ENCODE results near the gene ZMYND11.
A peak's percentile ranks its signal among the peaks of the same experiment; 100 is the strongest.

Gene ZMYND11

GRCh38 chr10:137031-137430 is 1.8 kb downstream of the ZMYND11 start:
- Histone ChIP-seq H3K4me3 (ENCODE audit: low read length) (no peak overlapping the region), H3K27me3 (ENCODE audit: control insufficient read depth, low read length) (peaks cover 69% of the 10 kb centered on the region), H3K9me2 (replicated peaks; ENCODE audit: control insufficient read depth, low read length) (no peaks in the 10 kb centered on the region), H3K79me2 (ENCODE audit: control insufficient read depth, low read length) (no peaks in the 10 kb centered on the region), H3K4me1 (ENCODE audit: control insufficient read depth, low read length) (peaks cover 7% of the 10 kb centered on the region), H3K36me3 (ENCODE audit: control insufficient read depth, low read length) (no peaks in the 10 kb centered on the region), H4K20me1 (ENCODE audit: control insufficient read depth, insufficient read depth, low read depth, low read length) (no peaks in the 10 kb centered on the region), H3K9me3 (ENCODE audit: control insufficient read depth, insufficient read depth, low read length) (0 out of 2 replicates have a peak, but pooled peaks cover 4% of the 10 kb centered on the region), H3K27ac (ENCODE audit: low read depth, low read length) (no peak overlapping the region), H3K4me2 (ENCODE audit: low read length) (no peak overlapping the region), H3F3A (ENCODE audit: control insufficient read depth, insufficient read depth) (no peaks in the 10 kb centered on the region)
- TF ChIP-seq CTCF (IDR thresholded peaks at IDR 0.05; ENCODE audit: low read depth, low read length, poor library complexity, severe bottlenecking), result peak; percentile 45
- no peak for TF ChIP-seq EZH2phosphoT487 (IDR thresholded peaks at IDR 0.05; ENCODE audit: borderline replicate concordance, low read length)

GRCh38 chr10:137606-138005 is 2.4 kb downstream of the ZMYND11 start:
- Histone ChIP-seq H3K4me2 (ENCODE audit: low read length) (no peak overlapping the region), H3K9me2 (replicated peaks; ENCODE audit: control insufficient read depth, low read length) (no peaks in the 10 kb centered on the region), H4K20me1 (ENCODE audit: control insufficient read depth, insufficient read depth, low read depth, low read length) (no peaks in the 10 kb centered on the region), H3K27me3 (ENCODE audit: control insufficient read depth, low read length) (peaks cover 71% of the 10 kb centered on the region), H3K79me2 (ENCODE audit: control insufficient read depth, low read length) (no peaks in the 10 kb centered on the region), H3K4me1 (ENCODE audit: control insufficient read depth, low read length) (peaks cover 7% of the 10 kb centered on the region), H3K9me3 (ENCODE audit: control insufficient read depth, insufficient read depth, low read length) (0 out of 2 replicates have a peak, but pooled peaks cover 4% of the 10 kb centered on the region), H3K4me3 (ENCODE audit: low read length) (no peak overlapping the region), H3K27ac (ENCODE audit: low read depth, low read length) (no peak overlapping the region), H3F3A (ENCODE audit: control insufficient read depth, insufficient read depth) (no peaks in the 10 kb centered on the region), H3K36me3 (ENCODE audit: control insufficient read depth, low read length) (no peaks in the 10 kb centered on the region)
- no peak for TF ChIP-seq EZH2phosphoT487 (IDR thresholded peaks at IDR 0.05; ENCODE audit: borderline replicate concordance, low read length)
- no peak for TF ChIP-seq CTCF (IDR thresholded peaks at IDR 0.05; ENCODE audit: low read depth, low read length, poor library complexity, severe bottlenecking)

- H3K79me2 ChIP-seq (ENCODE audit: control insufficient read depth, low read length), result no peaks in the 10 kb centered on the region
- peaks cover 46% of the 10 kb centered on the region for H3K27me3 ChIP-seq (ENCODE audit: control insufficient read depth, low read length)
- H4K20me1 ChIP-seq (ENCODE audit: control insufficient read depth, insufficient read depth, low read depth, low read length), result no peaks in the 10 kb centered on the region
- H3K4me2 ChIP-seq (ENCODE audit: low read length), result no peak overlapping the region
- H3K4me1 ChIP-seq (ENCODE audit: control insufficient read depth, low read length), result no peaks in the 10 kb centered on the region
- H3K4me3 ChIP-seq (ENCODE audit: low read length), result no peak overlapping the region
- H3K36me3 ChIP-seq (ENCODE audit: control insufficient read depth, low read length), result no peaks in the 10 kb centered on the region
- no peaks in the 10 kb centered on the region for H3K9me2 ChIP-seq (replicated peaks; ENCODE audit: control insufficient read depth, low read length)
- H3K9me3 ChIP-seq (ENCODE audit: control insufficient read depth, insufficient read depth, low read length), result no peaks in the 10 kb centered on the region
- no peaks in the 10 kb centered on the region for H3F3A ChIP-seq (ENCODE audit: control insufficient read depth, insufficient read depth)
- H3K27ac ChIP-seq (ENCODE audit: low read depth, low read length), result no peak overlapping the region
- no peak for TF ChIP-seq CTCF (IDR thresholded peaks at IDR 0.05; ENCODE audit: low read depth, low read length, poor library complexity, severe bottlenecking)
- TF ChIP-seq EZH2phosphoT487 (IDR thresholded peaks at IDR 0.05; ENCODE audit: borderline replicate concordance, low read length), result no peak
Observed at GRCh38 chr10:142371-142770, 7.1 kb downstream of the ZMYND11 start.
